SK-N-MC (cell line): ENCODE results near the gene PLA2G4D.

Source experiments
- DNase-seq: peaks from one replicate; pipeline ENCODE4 v3.0.0-alpha.2; 2011; ENCODE audit warnings: low read depth, low spot score
- H3K27ac ChIP-seq: fragments of 200-600 bp; sonication (generic); 2 replicates; pipeline ENCODE4 v1.5.1; 2016; ENCODE audit warnings: mixed run types
- H3K36me3 ChIP-seq: fragments of 200-600 bp; sonication (generic); 2 replicates; pipeline ENCODE4 v1.6.1; 2017; ENCODE audit warnings: antibody characterized with exemption, low read length, mixed read lengths; ENCODE audit not compliant: insufficient read depth
- H3K4me3 ChIP-seq: fragments of 200-600 bp; sonication (generic); 2 replicates; pipeline ENCODE4 v1.5.1; 2016
- H3K9ac ChIP-seq: fragments of 200-600 bp; sonication (generic); 2 replicates; pipeline ENCODE4 v1.8.0; 2017; ENCODE audit warnings: mixed run types, mixed read lengths; ENCODE audit not compliant: insufficient read length
- H3K9me3 ChIP-seq: fragments of 200-600 bp; sonication (generic); 2 replicates; pipeline ENCODE4 v1.6.1; 2017; ENCODE audit warnings: low read depth, mild to moderate bottlenecking, antibody characterized with exemption, low read length, moderate library complexity, mixed read lengths
- EZH2 ChIP-seq: fragments of 200-600 bp; sonication (generic); IDR thresholded peaks from one replicate; pipeline ENCODE4 v1.6.1; 2017; ENCODE audit warnings: antibody characterized with exemption
- FOXP2 ChIP-seq: optimal IDR thresholded peaks from 2 replicates; pipeline ENCODE3; 2011; ENCODE audit warnings: mild to moderate bottlenecking, moderate library complexity; ENCODE audit not compliant: insufficient read depth; ENCODE audit errors: extremely low read length, control extremely low read depth
- POLR2AphosphoS5 ChIP-seq: IDR thresholded peaks from 2 replicates; pipeline ENCODE4 v1.6.1; 2012; ENCODE audit warnings: mild to moderate bottlenecking, low read depth, low read length, borderline replicate concordance

Gene PLA2G4D

GRCh38 chr15:42036112-42036905 lies 58.1 kb downstream of the PLA2G4D start:
- no peak overlapping the region for H3K27ac ChIP-seq
- H3K4me3 ChIP-seq = no peak overlapping the region
- no peak for TF ChIP-seq POLR2AphosphoS5
- TF ChIP-seq FOXP2 = no peak
- TF ChIP-seq EZH2 = no peak
- H3K36me3 ChIP-seq = no peaks in the 10 kb centered on the region
- no peaks in the 10 kb centered on the region for H3K9me3 ChIP-seq
- DNase-seq = no peak
- no peak overlapping the region for H3K9ac ChIP-seq

- Histone ChIP-seq H3K9me3 (no peaks in the 10 kb centered on the region), H3K4me3 (peak overlapping the region; percentile 40), H3K9ac (no peak overlapping the region), H3K36me3 (no peaks in the 10 kb centered on the region), H3K27ac (no peak overlapping the region)
- no peak for DNase-seq
- no peak for TF ChIP-seq FOXP2
- TF ChIP-seq EZH2 = no peak
- TF ChIP-seq POLR2AphosphoS5 = no peak
Observed at GRCh38 chr15:42035435-42035761, 59.0 kb downstream of the PLA2G4D start.

GRCh38 chr15:42034628-42035434 lies 59.5 kb downstream of the PLA2G4D start:
- no peaks in the 10 kb centered on the region for H3K9me3 ChIP-seq
- H3K27ac ChIP-seq = no peak overlapping the region
- no peak overlapping the region for H3K9ac ChIP-seq
- peak overlapping the region; percentile 40 for H3K4me3 ChIP-seq
- TF ChIP-seq POLR2AphosphoS5 (no peak), EZH2 (no peak), FOXP2 (no peak)
- no peaks in the 10 kb centered on the region for H3K36me3 ChIP-seq
- DNase-seq = no peak

- no peaks in the 10 kb centered on the region for H3K9me3 ChIP-seq
- no peak overlapping the region for H3K9ac ChIP-seq
- no peak overlapping the region for H3K27ac ChIP-seq
- no peak for TF ChIP-seq FOXP2
- no peak for TF ChIP-seq EZH2
- TF ChIP-seq POLR2AphosphoS5 = no peak
- H3K4me3 ChIP-seq = no peak overlapping the region
- H3K36me3 ChIP-seq = no peaks in the 10 kb centered on the region
- no peak for DNase-seq
Observed at GRCh38 chr15:42033214-42033873, 61.0 kb downstream of the PLA2G4D start.

GRCh38 chr15:42032376-42033213 lies 61.8 kb downstream of the PLA2G4D start:
- Histone ChIP-seq H3K4me3 (no peak overlapping the region), H3K36me3 (no peaks in the 10 kb centered on the region), H3K27ac (no peak overlapping the region), H3K9me3 (no peaks in the 10 kb centered on the region), H3K9ac (no peak overlapping the region)
- TF ChIP-seq FOXP2 = no peak
- no peak for TF ChIP-seq EZH2
- no peak for TF ChIP-seq POLR2AphosphoS5
- no peak for DNase-seq

GRCh38 chr15:42031198-42031915 lies 63.0 kb downstream of the PLA2G4D start:
- no peak for TF ChIP-seq EZH2
- no peak for TF ChIP-seq POLR2AphosphoS5
- TF ChIP-seq FOXP2 = no peak
- Histone ChIP-seq H3K9me3 (no peaks in the 10 kb centered on the region), H3K9ac (no peak overlapping the region), H3K4me3 (no peak overlapping the region), H3K27ac (no peak overlapping the region), H3K36me3 (no peaks in the 10 kb centered on the region)
- DNase-seq = no peak

GRCh38 chr15:42027521-42027920 lies 66.8 kb downstream of the PLA2G4D start:
- H3K9me3 ChIP-seq = no peaks in the 10 kb centered on the region
- no peak overlapping the region for H3K4me3 ChIP-seq
- H3K9ac ChIP-seq = no peak overlapping the region
- no peak for DNase-seq
- H3K36me3 ChIP-seq = no peaks in the 10 kb centered on the region
- no peak overlapping the region for H3K27ac ChIP-seq
- TF ChIP-seq EZH2 = no peak

- DNase-seq = no peak
- H3K9me3 ChIP-seq = no peaks in the 10 kb centered on the region
- H3K9ac ChIP-seq = no peak overlapping the region
- no peak overlapping the region for H3K27ac ChIP-seq
- H3K4me3 ChIP-seq = no peak overlapping the region
- TF ChIP-seq EZH2 (no peak), FOXP2 (no peak), POLR2AphosphoS5 (no peak)
- H3K36me3 ChIP-seq = no peaks in the 10 kb centered on the region
Observed at GRCh38 chr15:42024303-42024702, 70.1 kb downstream of the PLA2G4D start.
